ENCODE data around the gene PARD3B.

The PARD3B gene

GRCh38 chr2:204972606-204973336 lies 427.5 kb downstream of the PARD3B start:
- no peak for DNase-seq

GRCh38 chr2:204973616-204974015 lies 428.3 kb downstream of the PARD3B start:
- no peak for DNase-seq

- no peak for DNase-seq
Measured at GRCh38 chr2:204974487-204974886, 429.2 kb downstream of the PARD3B start.

GRCh38 chr2:204977914-204978313 lies 432.6 kb downstream of the PARD3B start:
- no peak for DNase-seq

GRCh38 chr2:204982303-204982702 lies 437.0 kb downstream of the PARD3B start:
- no peak for DNase-seq

GRCh38 chr2:204984518-204984917 lies 439.2 kb downstream of the PARD3B start:
- DNase-seq = no peak

GRCh38 chr2:204986641-204987040 lies 441.4 kb downstream of the PARD3B start:
- DNase-seq = no peak

GRCh38 chr2:204988836-204989235 lies 443.6 kb downstream of the PARD3B start:
- DNase-seq = no peak

- DNase-seq = no peak
Measured at GRCh38 chr2:204989877-204990276, 444.6 kb downstream of the PARD3B start.

- no peak for DNase-seq
Measured at GRCh38 chr2:205001300-205001966, 456.2 kb downstream of the PARD3B start.

- no peak for DNase-seq
Measured at GRCh38 chr2:205002390-205002789, 457.1 kb downstream of the PARD3B start.

GRCh38 chr2:205003288-205003687 lies 458.0 kb downstream of the PARD3B start:
- no peak for DNase-seq

GRCh38 chr2:205010196-205010595 lies 464.9 kb downstream of the PARD3B start:
- DNase-seq = no peak

- no peak for DNase-seq
Measured at GRCh38 chr2:205011031-205011430, 465.8 kb downstream of the PARD3B start.

GRCh38 chr2:205012961-205013360 lies 467.7 kb downstream of the PARD3B start:
- no peak for DNase-seq

- DNase-seq = no peak
Measured at GRCh38 chr2:205013586-205013985, 468.3 kb downstream of the PARD3B start.

- no peak for DNase-seq
Measured at GRCh38 chr2:205014201-205014600, 468.9 kb downstream of the PARD3B start.

- DNase-seq = no peak
Measured at GRCh38 chr2:205017381-205017780, 472.1 kb downstream of the PARD3B start.

GRCh38 chr2:205017912-205018311 lies 472.6 kb downstream of the PARD3B start:
- no peak for DNase-seq

- no peak for DNase-seq
Measured at GRCh38 chr2:205020673-205021072, 475.4 kb downstream of the PARD3B start.

- DNase-seq = no peak
Measured at GRCh38 chr2:205022841-205023240, 477.6 kb downstream of the PARD3B start.

- DNase-seq = no peak
Measured at GRCh38 chr2:205024822-205025518, 479.7 kb downstream of the PARD3B start.

- DNase-seq = no peak
Measured at GRCh38 chr2:205025580-205026240, 480.4 kb downstream of the PARD3B start.

Measured in NCI-H2081 treated with DMSO at 0.1 percent for 48 hours (cell line).